ENCODE data around the gene PARP12.

DNA sequence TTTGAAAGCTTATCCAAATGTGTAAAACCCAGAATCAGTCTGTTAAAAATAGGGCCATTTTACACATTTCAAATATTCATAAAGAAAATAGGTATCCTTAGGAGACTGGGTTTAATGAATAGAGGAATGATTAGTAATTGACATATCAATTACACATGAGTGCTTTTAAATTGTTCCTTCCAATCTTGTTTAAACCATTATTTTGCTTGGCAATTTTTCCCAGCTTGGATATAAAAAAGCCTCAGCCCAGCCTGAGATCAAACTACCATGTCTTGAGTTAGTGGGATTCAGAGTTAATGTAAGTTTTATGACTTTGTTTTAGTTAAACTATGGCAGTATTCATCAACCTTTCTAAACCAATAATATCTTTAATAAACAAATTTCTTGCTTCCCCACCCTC lies 28.3 kb downstream of the PARP12 start:
- TF ChIP-seq, protein P1, sequence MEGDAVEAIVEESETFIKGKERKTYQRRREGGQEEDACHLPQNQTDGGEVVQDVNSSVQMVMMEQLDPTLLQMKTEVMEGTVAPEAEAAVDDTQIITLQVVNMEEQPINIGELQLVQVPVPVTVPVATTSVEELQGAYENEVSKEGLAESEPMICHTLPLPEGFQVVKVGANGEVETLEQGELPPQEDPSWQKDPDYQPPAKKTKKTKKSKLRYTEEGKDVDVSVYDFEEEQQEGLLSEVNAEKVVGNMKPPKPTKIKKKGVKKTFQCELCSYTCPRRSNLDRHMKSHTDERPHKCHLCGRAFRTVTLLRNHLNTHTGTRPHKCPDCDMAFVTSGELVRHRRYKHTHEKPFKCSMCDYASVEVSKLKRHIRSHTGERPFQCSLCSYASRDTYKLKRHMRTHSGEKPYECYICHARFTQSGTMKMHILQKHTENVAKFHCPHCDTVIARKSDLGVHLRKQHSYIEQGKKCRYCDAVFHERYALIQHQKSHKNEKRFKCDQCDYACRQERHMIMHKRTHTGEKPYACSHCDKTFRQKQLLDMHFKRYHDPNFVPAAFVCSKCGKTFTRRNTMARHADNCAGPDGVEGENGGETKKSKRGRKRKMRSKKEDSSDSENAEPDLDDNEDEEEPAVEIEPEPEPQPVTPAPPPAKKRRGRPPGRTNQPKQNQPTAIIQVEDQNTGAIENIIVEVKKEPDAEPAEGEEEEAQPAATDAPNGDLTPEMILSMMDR (CRISPR knock-in tag; IDR thresholded peaks at IDR 0.05) = no peak
- no peak for TF ChIP-seq YEATS4 (CRISPR knock-in tag; IDR thresholded peaks at IDR 0.05; ENCODE audit: borderline replicate concordance)
- TF ChIP-seq HDAC6 (IDR thresholded peaks at IDR 0.05; ENCODE audit: low read depth, low read length) = no peak
- TF ChIP-seq, protein P2, sequence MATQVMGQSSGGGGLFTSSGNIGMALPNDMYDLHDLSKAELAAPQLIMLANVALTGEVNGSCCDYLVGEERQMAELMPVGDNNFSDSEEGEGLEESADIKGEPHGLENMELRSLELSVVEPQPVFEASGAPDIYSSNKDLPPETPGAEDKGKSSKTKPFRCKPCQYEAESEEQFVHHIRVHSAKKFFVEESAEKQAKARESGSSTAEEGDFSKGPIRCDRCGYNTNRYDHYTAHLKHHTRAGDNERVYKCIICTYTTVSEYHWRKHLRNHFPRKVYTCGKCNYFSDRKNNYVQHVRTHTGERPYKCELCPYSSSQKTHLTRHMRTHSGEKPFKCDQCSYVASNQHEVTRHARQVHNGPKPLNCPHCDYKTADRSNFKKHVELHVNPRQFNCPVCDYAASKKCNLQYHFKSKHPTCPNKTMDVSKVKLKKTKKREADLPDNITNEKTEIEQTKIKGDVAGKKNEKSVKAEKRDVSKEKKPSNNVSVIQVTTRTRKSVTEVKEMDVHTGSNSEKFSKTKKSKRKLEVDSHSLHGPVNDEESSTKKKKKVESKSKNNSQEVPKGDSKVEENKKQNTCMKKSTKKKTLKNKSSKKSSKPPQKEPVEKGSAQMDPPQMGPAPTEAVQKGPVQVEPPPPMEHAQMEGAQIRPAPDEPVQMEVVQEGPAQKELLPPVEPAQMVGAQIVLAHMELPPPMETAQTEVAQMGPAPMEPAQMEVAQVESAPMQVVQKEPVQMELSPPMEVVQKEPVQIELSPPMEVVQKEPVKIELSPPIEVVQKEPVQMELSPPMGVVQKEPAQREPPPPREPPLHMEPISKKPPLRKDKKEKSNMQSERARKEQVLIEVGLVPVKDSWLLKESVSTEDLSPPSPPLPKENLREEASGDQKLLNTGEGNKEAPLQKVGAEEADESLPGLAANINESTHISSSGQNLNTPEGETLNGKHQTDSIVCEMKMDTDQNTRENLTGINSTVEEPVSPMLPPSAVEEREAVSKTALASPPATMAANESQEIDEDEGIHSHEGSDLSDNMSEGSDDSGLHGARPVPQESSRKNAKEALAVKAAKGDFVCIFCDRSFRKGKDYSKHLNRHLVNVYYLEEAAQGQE (IDR thresholded peaks at IDR 0.05; ENCODE audit: borderline replicate concordance in 1 of 2, low read depth in 1 of 2, low read length in 2 of 2) = no peak
- TF ChIP-seq, protein P3, sequence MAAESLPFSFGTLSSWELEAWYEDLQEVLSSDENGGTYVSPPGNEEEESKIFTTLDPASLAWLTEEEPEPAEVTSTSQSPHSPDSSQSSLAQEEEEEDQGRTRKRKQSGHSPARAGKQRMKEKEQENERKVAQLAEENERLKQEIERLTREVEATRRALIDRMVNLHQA (CRISPR knock-in tag; IDR thresholded peaks at IDR 0.05) = no peak
- TF ChIP-seq CREB1 (IDR thresholded peaks at IDR 0.05) = no peak
- no peak for TF ChIP-seq CREB1 (CRISPR knock-in tag; IDR thresholded peaks at IDR 0.05)
- TF ChIP-seq, protein P4, sequence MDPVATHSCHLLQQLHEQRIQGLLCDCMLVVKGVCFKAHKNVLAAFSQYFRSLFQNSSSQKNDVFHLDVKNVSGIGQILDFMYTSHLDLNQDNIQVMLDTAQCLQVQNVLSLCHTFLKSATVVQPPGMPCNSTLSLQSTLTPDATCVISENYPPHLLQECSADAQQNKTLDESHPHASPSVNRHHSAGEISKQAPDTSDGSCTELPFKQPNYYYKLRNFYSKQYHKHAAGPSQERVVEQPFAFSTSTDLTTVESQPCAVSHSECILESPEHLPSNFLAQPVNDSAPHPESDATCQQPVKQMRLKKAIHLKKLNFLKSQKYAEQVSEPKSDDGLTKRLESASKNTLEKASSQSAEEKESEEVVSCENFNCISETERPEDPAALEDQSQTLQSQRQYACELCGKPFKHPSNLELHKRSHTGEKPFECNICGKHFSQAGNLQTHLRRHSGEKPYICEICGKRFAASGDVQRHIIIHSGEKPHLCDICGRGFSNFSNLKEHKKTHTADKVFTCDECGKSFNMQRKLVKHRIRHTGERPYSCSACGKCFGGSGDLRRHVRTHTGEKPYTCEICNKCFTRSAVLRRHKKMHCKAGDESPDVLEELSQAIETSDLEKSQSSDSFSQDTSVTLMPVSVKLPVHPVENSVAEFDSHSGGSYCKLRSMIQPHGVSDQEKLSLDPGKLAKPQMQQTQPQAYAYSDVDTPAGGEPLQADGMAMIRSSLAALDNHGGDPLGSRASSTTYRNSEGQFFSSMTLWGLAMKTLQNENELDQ (CRISPR knock-in tag; IDR thresholded peaks at IDR 0.05; ENCODE audit: borderline replicate concordance) = no peak
- no peak for TF ChIP-seq POLR2A (IDR thresholded peaks at IDR 0.05; ENCODE audit: insufficient read depth in 1 of 2, low read depth in 2 of 2, low read length in 2 of 2)
- TF ChIP-seq, protein P5, sequence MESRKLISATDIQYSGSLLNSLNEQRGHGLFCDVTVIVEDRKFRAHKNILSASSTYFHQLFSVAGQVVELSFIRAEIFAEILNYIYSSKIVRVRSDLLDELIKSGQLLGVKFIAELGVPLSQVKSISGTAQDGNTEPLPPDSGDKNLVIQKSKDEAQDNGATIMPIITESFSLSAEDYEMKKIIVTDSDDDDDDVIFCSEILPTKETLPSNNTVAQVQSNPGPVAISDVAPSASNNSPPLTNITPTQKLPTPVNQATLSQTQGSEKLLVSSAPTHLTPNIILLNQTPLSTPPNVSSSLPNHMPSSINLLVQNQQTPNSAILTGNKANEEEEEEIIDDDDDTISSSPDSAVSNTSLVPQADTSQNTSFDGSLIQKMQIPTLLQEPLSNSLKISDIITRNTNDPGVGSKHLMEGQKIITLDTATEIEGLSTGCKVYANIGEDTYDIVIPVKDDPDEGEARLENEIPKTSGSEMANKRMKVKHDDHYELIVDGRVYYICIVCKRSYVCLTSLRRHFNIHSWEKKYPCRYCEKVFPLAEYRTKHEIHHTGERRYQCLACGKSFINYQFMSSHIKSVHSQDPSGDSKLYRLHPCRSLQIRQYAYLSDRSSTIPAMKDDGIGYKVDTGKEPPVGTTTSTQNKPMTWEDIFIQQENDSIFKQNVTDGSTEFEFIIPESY (CRISPR knock-in tag; IDR thresholded peaks at IDR 0.05) = no peak
- TF ChIP-seq, protein P6, sequence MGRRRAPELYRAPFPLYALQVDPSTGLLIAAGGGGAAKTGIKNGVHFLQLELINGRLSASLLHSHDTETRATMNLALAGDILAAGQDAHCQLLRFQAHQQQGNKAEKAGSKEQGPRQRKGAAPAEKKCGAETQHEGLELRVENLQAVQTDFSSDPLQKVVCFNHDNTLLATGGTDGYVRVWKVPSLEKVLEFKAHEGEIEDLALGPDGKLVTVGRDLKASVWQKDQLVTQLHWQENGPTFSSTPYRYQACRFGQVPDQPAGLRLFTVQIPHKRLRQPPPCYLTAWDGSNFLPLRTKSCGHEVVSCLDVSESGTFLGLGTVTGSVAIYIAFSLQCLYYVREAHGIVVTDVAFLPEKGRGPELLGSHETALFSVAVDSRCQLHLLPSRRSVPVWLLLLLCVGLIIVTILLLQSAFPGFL (CRISPR knock-in tag; IDR thresholded peaks at IDR 0.05) = no peak
- no peak for TF ChIP-seq ESRRA (CRISPR knock-in tag; IDR thresholded peaks at IDR 0.05; ENCODE audit: low read depth)
